PFSK-1 (cell line): ENCODE measurements around the gene ZFYVE19.

Source experiments
- FOXP2 ChIP-seq: optimal IDR thresholded peaks from 2 replicates; pipeline ENCODE3; 2011; ENCODE audit warnings: borderline replicate concordance, control low read depth, inconsistent platforms; ENCODE audit not compliant: insufficient read depth; ENCODE audit errors: extremely low read length, extremely low read depth
- POLR2AphosphoS5 ChIP-seq: IDR thresholded peaks from 2 replicates; pipeline ENCODE4 v1.6.1; 2012; ENCODE audit warnings: low read depth, mild to moderate bottlenecking, control low read depth, low read length, moderate library complexity
- REST ChIP-seq, 2 experiments: IDR thresholded peaks; 2 replicates each; pipeline versions ENCODE4 v1.6.1 to v1.8.0; 2011 to 2012; ENCODE audit warnings: low read depth in 2 of 2, low read length in 2 of 2, control low read depth in 1 of 2, inconsistent platforms in 1 of 2, mild to moderate bottlenecking in 1 of 2, moderate library complexity in 1 of 2; ENCODE audit not compliant: insufficient read depth in 1 of 2
- SIN3A ChIP-seq: IDR thresholded peaks from 2 replicates; pipeline ENCODE4 v1.6.1; 2012; ENCODE audit warnings: mild to moderate bottlenecking, low read length, moderate library complexity, borderline replicate concordance; ENCODE audit not compliant: insufficient read depth
- TAF1 ChIP-seq: IDR thresholded peaks from 2 replicates; pipeline ENCODE4 v1.6.1; 2012; ENCODE audit warnings: low read length, control low read depth, borderline replicate concordance; ENCODE audit not compliant: insufficient read depth

GRCh38 chr15:40845511-40846284 lies 38.8 kb downstream of the ZFYVE19 start:
- no peak for TF ChIP-seq POLR2AphosphoS5
- no peak for TF ChIP-seq TAF1
- no peak for TF ChIP-seq REST (IDR thresholded peaks at IDR 0.05; ENCODE audit: insufficient read depth in 1 of 2, low read depth in 2 of 2, low read length in 2 of 2)
- no peak for TF ChIP-seq SIN3A
- TF ChIP-seq FOXP2 = no peak
